Activated CD4-positive, alpha-beta memory T cell treated with anti-CD3 and anti-CD28 coated beads for 36 hours (primary cell): ENCODE data around the gene FES. TPM values are rescaled to one million over a fixed set of nuclear protein-coding genes. Genes with fewer than 3 reads are reported as not detected.

Experiments used
- CTCF ChIA-PET: fragments of 350-600 bp; sonication (Branson Sonifier 250); formaldehyde crosslinking; loops from one replicate; lab custom pipeline; 2021; ENCODE audit warnings: antibody characterized with exemption, inconsistent platforms; lab: Charles Lee
- POLR2A ChIA-PET: fragments of 350-600 bp; sonication (Branson Sonifier 250); formaldehyde crosslinking; loops from one replicate; lab custom pipeline; 2021; ENCODE audit warnings: antibody characterized with exemption; lab: Charles Lee
- DNase-seq: peaks from one replicate; pipeline ENCODE4 v3.0.0-alpha.2; 2020
- H3K27ac Mint-ChIP-seq: one replicate; pipeline ENCODE4 v1.8.0; 2021; ENCODE audit warnings: mixed read lengths
- H3K27me3 Mint-ChIP-seq: one replicate; pipeline ENCODE4 v1.8.0; 2021; ENCODE audit warnings: mixed read lengths
- H3K36me3 Mint-ChIP-seq: one replicate; pipeline ENCODE4 v1.8.0; 2021; ENCODE audit warnings: mixed read lengths
- H3K4me1 Mint-ChIP-seq: one replicate; pipeline ENCODE4 v1.8.0; 2021; ENCODE audit warnings: low read depth, mixed read lengths
- H3K4me3 Mint-ChIP-seq: one replicate; pipeline ENCODE4 v1.8.0; 2021; ENCODE audit warnings: mild to moderate bottlenecking, mixed read lengths
- H3K9me3 Mint-ChIP-seq: one replicate; pipeline ENCODE4 v1.8.0; 2021; ENCODE audit warnings: mixed read lengths
- intact Hi-C: fragments of 100-400 bp; cut with micrococcal nuclease; formaldehyde crosslinking; loops from one replicate; pipeline ENCODE4 v1.15.1; 2023
- total RNA-seq, 2 experiments: library from RNA; stranded (reverse); gene quantifications; one replicate each; pipeline ENCODE4 v1.2.3, GENCODE V29; 2021

The FES gene
- total RNA-seq, 2 experiments from 2014 or later: 18.0 to 21.1 TPM

GRCh38 chr15:90862487-90862886 lies 21.8 kb upstream of the FES start:
- Mint-ChIP-seq H3K9me3 (no peaks in the 10 kb centered on the region), H3K27ac (no peak overlapping the region), H3K36me3 (no peaks in the 10 kb centered on the region), H3K4me1 (peaks cover 42% of the 10 kb centered on the region), H3K4me3 (no peak overlapping the region), H3K27me3 (no peaks in the 10 kb centered on the region)
- DNase-seq: no peak
- ChIA-PET CTCF (no interaction called here), POLR2A (no interaction called here)
- intact Hi-C loops: no loop called here

- POLR2A ChIA-PET: interaction anchor here (0.9 to 2.2 kb wide), 4 partner anchors 11 to 35 kb away, joined by 3 to 10 read pairs (median 6); no protein-coding TSS in a partner anchor
- intact Hi-C loops: no loop called here
- H3K27me3 Mint-ChIP-seq: no peaks in the 10 kb centered on the region
- H3K4me3 Mint-ChIP-seq: no peak overlapping the region
- H3K36me3 Mint-ChIP-seq: no peaks in the 10 kb centered on the region
- H3K27ac Mint-ChIP-seq: peak overlapping the region; percentile 87
- CTCF ChIA-PET: interaction anchor here (1.1 to 1.5 kb wide), 2 partner anchors 23 to 68 kb away, joined by 3 to 8 read pairs; no protein-coding TSS in a partner anchor
- H3K4me1 Mint-ChIP-seq: peaks cover 40% of the 10 kb centered on the region
- H3K9me3 Mint-ChIP-seq: no peaks in the 10 kb centered on the region
- DNase-seq: no peak
Measured at GRCh38 chr15:90862964-90863778, 21.1 kb upstream of the FES start.

- no peaks in the 10 kb centered on the region for H3K27me3 Mint-ChIP-seq
- no peaks in the 10 kb centered on the region for H3K9me3 Mint-ChIP-seq
- H3K36me3 Mint-ChIP-seq: peaks cover 5% of the 10 kb centered on the region
- DNase-seq: peak; percentile 73
- no peak overlapping the region for H3K4me3 Mint-ChIP-seq
- H3K4me1 Mint-ChIP-seq: peaks cover 46% of the 10 kb centered on the region
- ChIA-PET POLR2A (interaction anchor here (0.9 to 2.2 kb wide), 5 partner anchors 12 to 36 kb away, joined by 3 to 10 read pairs (median 3); no protein-coding TSS in a partner anchor), CTCF (interaction anchor here (1.1 to 1.5 kb wide), 2 partner anchors 22 to 67 kb away, joined by 3 to 8 read pairs; no protein-coding TSS in a partner anchor)
- intact Hi-C loops: loop anchor here (1.0 kb wide), 1 partner anchor 8 kb away; no protein-coding TSS in a partner anchor
- H3K27ac Mint-ChIP-seq: peak overlapping the region; percentile 87
Measured at GRCh38 chr15:90863987-90864386, 20.3 kb upstream of the FES start.

- intact Hi-C loops: loop anchor here (1.0 kb wide), 1 partner anchor 8 kb away; no protein-coding TSS in a partner anchor
- ChIA-PET POLR2A (interaction anchor here (0.9 to 2.2 kb wide), 5 partner anchors 13 to 37 kb away, joined by 3 to 10 read pairs (median 3); no protein-coding TSS in a partner anchor), CTCF (interaction anchor here (0.6 to 1.5 kb wide), 3 partner anchors 21 to 67 kb away, joined by 3 to 8 read pairs (median 3); no protein-coding TSS in a partner anchor)
- Mint-ChIP-seq H3K36me3 (peaks cover 7% of the 10 kb centered on the region), H3K27me3 (no peaks in the 10 kb centered on the region), H3K4me3 (no peak overlapping the region), H3K27ac (peak overlapping the region; percentile 87), H3K4me1 (peaks cover 48% of the 10 kb centered on the region), H3K9me3 (no peaks in the 10 kb centered on the region)
- DNase-seq: peak; percentile 52
Measured at GRCh38 chr15:90864507-90864906, 19.8 kb upstream of the FES start.

- H3K27ac Mint-ChIP-seq: no peak overlapping the region
- no peak overlapping the region for H3K4me3 Mint-ChIP-seq
- no peaks in the 10 kb centered on the region for H3K9me3 Mint-ChIP-seq
- H3K36me3 Mint-ChIP-seq: peaks cover 19% of the 10 kb centered on the region
- no peak for DNase-seq
- H3K4me1 Mint-ChIP-seq: peaks cover 57% of the 10 kb centered on the region
- ChIA-PET POLR2A (no interaction called here), CTCF (no interaction called here)
- no peaks in the 10 kb centered on the region for H3K27me3 Mint-ChIP-seq
- intact Hi-C loops: no loop called here
Measured at GRCh38 chr15:90865702-90866101, 18.6 kb upstream of the FES start.

GRCh38 chr15:90866161-90866715 lies 18.1 kb upstream of the FES start:
- peaks cover 56% of the 10 kb centered on the region for H3K4me1 Mint-ChIP-seq
- CTCF ChIA-PET: no interaction called here
- H3K36me3 Mint-ChIP-seq: peaks cover 22% of the 10 kb centered on the region

GRCh38 chr15:90866800-90867199 lies 17.5 kb upstream of the FES start:
- no peak for DNase-seq
- Mint-ChIP-seq H3K4me1 (peaks cover 53% of the 10 kb centered on the region), H3K4me3 (no peak overlapping the region), H3K27me3 (no peaks in the 10 kb centered on the region), H3K27ac (no peak overlapping the region), H3K9me3 (no peaks in the 10 kb centered on the region), H3K36me3 (peaks cover 22% of the 10 kb centered on the region)
- ChIA-PET CTCF (interaction anchor here (1.5 kb wide), 1 partner anchor 19 kb away, joined by 6 read pairs; no protein-coding TSS in a partner anchor), POLR2A (no interaction called here)
- intact Hi-C loops: no loop called here

More at GRCh38 chr15:90866161-90866715, 18.1 kb upstream of the FES start:
- POLR2A ChIA-PET: no interaction called here
- H3K27me3 Mint-ChIP-seq: no peaks in the 10 kb centered on the region
- intact Hi-C loops: no loop called here
- no peak for DNase-seq
- H3K4me3 Mint-ChIP-seq: no peak overlapping the region
- no peak overlapping the region for H3K27ac Mint-ChIP-seq
- no peaks in the 10 kb centered on the region for H3K9me3 Mint-ChIP-seq

GRCh38 chr15:90868261-90868689 lies 16.0 kb upstream of the FES start, which contains the start of gene FURIN:
FURIN (plus strand) TSS chr15:90868588; CDS start chr15:90875741, 7,153 bp downstream.
- ChIA-PET CTCF (interaction anchor here (0.5 to 1.5 kb wide), 5 partner anchors 18 to 182 kb away, joined by 3 to 6 read pairs (median 3); partner anchors contain the start of gene BLM), POLR2A (interaction anchor here (1.1 to 1.8 kb wide), 4 partner anchors 10 to 38 kb away, joined by 4 to 9 read pairs (median 6); no protein-coding TSS in a partner anchor)
- H3K4me3 Mint-ChIP-seq: peak within 1 kb of the TSS; percentile 91
- intact Hi-C loops: loop anchor here (2.0 kb wide), 1 partner anchor 15 kb away; no protein-coding TSS in a partner anchor
- no peaks in the 10 kb centered on the region for H3K9me3 Mint-ChIP-seq
- peak within 1 kb of the TSS; percentile 97 for H3K27ac Mint-ChIP-seq
- H3K4me1 Mint-ChIP-seq: peaks cover 56% of the 10 kb centered on the region
- H3K27me3 Mint-ChIP-seq: no peaks in the 10 kb centered on the region
- DNase-seq: peak; percentile 56
- H3K36me3 Mint-ChIP-seq: peaks cover 34% of the 10 kb centered on the region

GRCh38 chr15:90869140-90869541 lies 15.2 kb upstream of the FES start:
- Mint-ChIP-seq H3K27ac (peak overlapping the region; percentile 97), H3K4me3 (peak overlapping the region; percentile 91), H3K27me3 (no peaks in the 10 kb centered on the region), H3K36me3 (peaks cover 42% of the 10 kb centered on the region), H3K9me3 (no peaks in the 10 kb centered on the region), H3K4me1 (peaks cover 54% of the 10 kb centered on the region)
- DNase-seq: no peak
- intact Hi-C loops: loop anchor here (1.0 to 2.0 kb wide), 4 partner anchors 13 to 54 kb away; no protein-coding TSS in a partner anchor
- ChIA-PET POLR2A (interaction anchor here (1.1 to 1.8 kb wide), 4 partner anchors 11 to 38 kb away, joined by 4 to 9 read pairs (median 6); no protein-coding TSS in a partner anchor), CTCF (no interaction called here)

GRCh38 chr15:90869601-90870353 lies 14.5 kb upstream of the FES start:
- Mint-ChIP-seq H3K27me3 (no peaks in the 10 kb centered on the region), H3K36me3 (peaks cover 47% of the 10 kb centered on the region), H3K9me3 (no peaks in the 10 kb centered on the region), H3K27ac (peak overlapping the region; percentile 97), H3K4me3 (peak overlapping the region; percentile 91), H3K4me1 (peaks cover 56% of the 10 kb centered on the region)
- intact Hi-C loops: loop anchor here (1.0 to 2.0 kb wide), 4 partner anchors 13 to 54 kb away; no protein-coding TSS in a partner anchor
- peak; percentile 81 for DNase-seq
- ChIA-PET CTCF (interaction anchor here (1.1 to 1.8 kb wide), 4 partner anchors 8 to 32 kb away, joined by 3 to 7 read pairs (median 4); no protein-coding TSS in a partner anchor), POLR2A (interaction anchor here (0.6 to 4.7 kb wide), 11 partner anchors 12 to 1137 kb away, joined by 3 to 63 read pairs (median 7); partner anchors contain the start of genes MAN2A2 and UNC45A)
